Loucy (cell line): ENCODE data around the gene CDH8.

Source experiments
- H2AFZ ChIP-seq: fragments of 200-600 bp; sonication (generic); 2 replicates; pipeline ENCODE4 v1.6.0; 2016; ENCODE audit warnings: antibody characterized with exemption, mild to moderate bottlenecking, low read length, moderate library complexity
- H3F3A ChIP-seq: fragments of 200-600 bp; 2 replicates; pipeline ENCODE4 v1.6.0; 2016; ENCODE audit warnings: antibody characterized with exemption, low read depth, mild to moderate bottlenecking
- H3K27me3 ChIP-seq: fragments of 200-600 bp; sonication (generic); 2 replicates; pipeline ENCODE4 v1.6.1; 2014; ENCODE audit warnings: low read length, mild to moderate bottlenecking; ENCODE audit not compliant: insufficient read depth, poor library complexity, severe bottlenecking
- H3K36me3 ChIP-seq: fragments of 200-600 bp; sonication (generic); 2 replicates; pipeline ENCODE4 v1.6.1; 2016; ENCODE audit warnings: low read length; ENCODE audit not compliant: insufficient read depth
- H3K4me1 ChIP-seq: fragments of 200-600 bp; sonication (generic); 2 replicates; pipeline ENCODE4 v1.5.1; 2014; ENCODE audit warnings: low read length, mild to moderate bottlenecking; ENCODE audit not compliant: insufficient read depth, poor library complexity, severe bottlenecking
- H3K4me2 ChIP-seq: fragments of 200-600 bp; sonication (generic); 2 replicates; pipeline ENCODE4 v1.6.0; 2014; ENCODE audit warnings: antibody characterized with exemption, low read length, low read depth, mild to moderate bottlenecking; ENCODE audit not compliant: poor library complexity, severe bottlenecking
- H3K4me3 ChIP-seq: fragments of 200-600 bp; sonication (generic); 2 replicates; pipeline ENCODE4 v1.5.1; 2014; ENCODE audit warnings: low read length, mild to moderate bottlenecking, mixed read lengths; ENCODE audit not compliant: poor library complexity, severe bottlenecking
- H3K79me2 ChIP-seq: fragments of 200-600 bp; sonication (generic); 2 replicates; pipeline ENCODE4 v1.6.1; 2014; ENCODE audit warnings: low read length; ENCODE audit not compliant: insufficient read depth
- H3K9ac ChIP-seq: fragments of 200-600 bp; sonication (generic); 2 replicates; pipeline ENCODE4 v1.6.0; 2014; ENCODE audit warnings: mild to moderate bottlenecking, low read depth, low read length, moderate library complexity; ENCODE audit not compliant: poor library complexity, severe bottlenecking
- H3K9me2 ChIP-seq: fragments of 200-600 bp; sonication (generic); replicated peaks from 2 replicates; pipeline ENCODE4 v1.6.1; 2016; ENCODE audit warnings: low read depth, low read length, mixed read lengths
- H3K9me3 ChIP-seq: fragments of 200-600 bp; sonication (generic); 2 replicates; pipeline ENCODE4 v1.6.1; 2014; ENCODE audit warnings: mild to moderate bottlenecking, antibody characterized with exemption, low read length, low read depth; ENCODE audit not compliant: insufficient read depth
- H4K20me1 ChIP-seq: fragments of 200-600 bp; sonication (generic); 2 replicates; pipeline ENCODE4 v1.6.0; 2014; ENCODE audit warnings: antibody characterized with exemption, low read length, mild to moderate bottlenecking; ENCODE audit not compliant: insufficient read depth, poor library complexity, severe bottlenecking
- EZH2phosphoT487 ChIP-seq: fragments of 200-600 bp; IDR thresholded peaks from 2 replicates; pipeline ENCODE4 v1.6.1; 2018; ENCODE audit warnings: antibody characterized with exemption, mild to moderate bottlenecking, moderate library complexity, borderline replicate concordance
- TF ChIP-seq, protein P1 (sequence below): fragments of 200-600 bp; sonication (generic); conservative IDR thresholded peaks from 2 replicates; pipeline ENCODE4 v1.5.1; 2014; ENCODE audit warnings: mild to moderate bottlenecking, antibody characterized with exemption, low read length

CDH8 gene

GRCh38 chr16:61998460-61998859 is 37.8 kb downstream of the CDH8 start:
- TF ChIP-seq EZH2phosphoT487 = no peak
- TF ChIP-seq, protein P1, sequence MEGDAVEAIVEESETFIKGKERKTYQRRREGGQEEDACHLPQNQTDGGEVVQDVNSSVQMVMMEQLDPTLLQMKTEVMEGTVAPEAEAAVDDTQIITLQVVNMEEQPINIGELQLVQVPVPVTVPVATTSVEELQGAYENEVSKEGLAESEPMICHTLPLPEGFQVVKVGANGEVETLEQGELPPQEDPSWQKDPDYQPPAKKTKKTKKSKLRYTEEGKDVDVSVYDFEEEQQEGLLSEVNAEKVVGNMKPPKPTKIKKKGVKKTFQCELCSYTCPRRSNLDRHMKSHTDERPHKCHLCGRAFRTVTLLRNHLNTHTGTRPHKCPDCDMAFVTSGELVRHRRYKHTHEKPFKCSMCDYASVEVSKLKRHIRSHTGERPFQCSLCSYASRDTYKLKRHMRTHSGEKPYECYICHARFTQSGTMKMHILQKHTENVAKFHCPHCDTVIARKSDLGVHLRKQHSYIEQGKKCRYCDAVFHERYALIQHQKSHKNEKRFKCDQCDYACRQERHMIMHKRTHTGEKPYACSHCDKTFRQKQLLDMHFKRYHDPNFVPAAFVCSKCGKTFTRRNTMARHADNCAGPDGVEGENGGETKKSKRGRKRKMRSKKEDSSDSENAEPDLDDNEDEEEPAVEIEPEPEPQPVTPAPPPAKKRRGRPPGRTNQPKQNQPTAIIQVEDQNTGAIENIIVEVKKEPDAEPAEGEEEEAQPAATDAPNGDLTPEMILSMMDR = no peak
- no peaks in the 10 kb centered on the region for H3F3A ChIP-seq

DNA sequence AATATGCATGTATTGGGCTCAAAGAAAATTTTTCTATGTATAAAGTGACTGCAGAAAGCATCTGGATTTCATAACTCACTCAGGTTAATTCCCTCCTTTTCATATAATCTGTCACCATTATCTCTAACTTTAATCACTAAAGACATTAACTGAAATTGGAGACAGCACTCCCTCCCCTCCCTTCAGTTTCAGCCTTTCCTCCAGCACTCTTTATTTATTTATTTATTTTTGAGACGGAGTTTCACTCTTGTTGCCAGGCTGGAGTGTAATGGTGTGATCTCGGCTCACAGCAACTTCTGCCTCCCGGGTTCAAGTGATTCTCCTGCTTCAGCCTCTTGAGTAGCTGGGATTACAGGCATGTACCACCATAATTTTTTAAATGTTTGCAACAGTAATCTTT is 43.1 kb downstream of the CDH8 start:
- Histone ChIP-seq H3K9me3 (no peaks in the 10 kb centered on the region), H3K79me2 (no peaks in the 10 kb centered on the region), H3K9me2 (no peaks in the 10 kb centered on the region), H3K9ac (no peak overlapping the region), H3K27me3 (no peaks in the 10 kb centered on the region), H3K36me3 (no peaks in the 10 kb centered on the region), H3F3A (no peaks in the 10 kb centered on the region), H2AFZ (no peak overlapping the region), H3K4me3 (no peak overlapping the region), H3K4me2 (no peak overlapping the region), H3K4me1 (no peaks in the 10 kb centered on the region), H4K20me1 (no peaks in the 10 kb centered on the region)
- no peak for TF ChIP-seq EZH2phosphoT487
- TF ChIP-seq, protein P1 = no peak

More at GRCh38 chr16:61998460-61998859, 37.8 kb downstream of the CDH8 start:
- H3K27me3 ChIP-seq = no peaks in the 10 kb centered on the region
- no peaks in the 10 kb centered on the region for H4K20me1 ChIP-seq
- no peaks in the 10 kb centered on the region for H3K9me2 ChIP-seq
- no peak overlapping the region for H3K4me3 ChIP-seq
- no peaks in the 10 kb centered on the region for H3K36me3 ChIP-seq
- H3K4me2 ChIP-seq = no peak overlapping the region
- H3K9me3 ChIP-seq = no peaks in the 10 kb centered on the region
- H2AFZ ChIP-seq = no peak overlapping the region
- no peaks in the 10 kb centered on the region for H3K79me2 ChIP-seq
- H3K9ac ChIP-seq = no peak overlapping the region
- H3K4me1 ChIP-seq = no peaks in the 10 kb centered on the region

GRCh38 chr16:61987474-61988012 is 48.7 kb downstream of the CDH8 start:
- Histone ChIP-seq H3K79me2 (no peaks in the 10 kb centered on the region), H3F3A (no peaks in the 10 kb centered on the region), H3K4me2 (no peak overlapping the region), H3K4me1 (no peaks in the 10 kb centered on the region), H3K4me3 (no peak overlapping the region), H4K20me1 (no peaks in the 10 kb centered on the region), H3K9me2 (no peaks in the 10 kb centered on the region), H3K36me3 (no peaks in the 10 kb centered on the region), H3K9me3 (no peaks in the 10 kb centered on the region), H3K9ac (no peak overlapping the region), H3K27me3 (no peaks in the 10 kb centered on the region), H2AFZ (no peak overlapping the region)
- TF ChIP-seq, protein P1 = no peak
- no peak for TF ChIP-seq EZH2phosphoT487
